Left ventricle myocardium superior (tissue), 1 donor: Measurements from ENCODE around the gene OR4K5. TPM values are rescaled to one million over a fixed set of nuclear protein-coding genes. Genes with fewer than 3 reads are reported as not detected.
"Not testable (repeated sequence)": the region's sequence is repeated elsewhere in the genome, so short reads cannot be mapped to it uniquely, and the experiment has no call there.

ENCODE experiments used
- ATAC-seq: fragments of 200-7000 bp; cut with Tn5 transposase; one replicate; pipeline ENCODE4 v1.9.1; 2020; ENCODE audit warnings: mild to moderate bottlenecking, moderate library complexity
- DNase-seq: peaks from one replicate; pipeline ENCODE4 v3.0.0-alpha.2; 2020
- intact Hi-C: fragments of 100-400 bp; cut with micrococcal nuclease; formaldehyde crosslinking; loops from one replicate; pipeline ENCODE4 v1.11.0; 2022
- long read RNA-seq: library from polyadenylated mRNA; unstranded; transcript quantifications from one replicate; pipeline ENCODE4 v2.0.0, GENCODE V29; 2021
- total RNA-seq: library from RNA; stranded (reverse); fragmentation: NEBNext Ultra II Directional; extraction: Animal tissue kit (Norgen Biotek cat#: 25700); gene quantifications from one replicate; pipeline ENCODE4 v1.2.1, GENCODE V29; 2021
- donor health status: DM: no; HTN: yes; CAD: no; lungs with severe emphysema.

Gene OR4K5, protein sequence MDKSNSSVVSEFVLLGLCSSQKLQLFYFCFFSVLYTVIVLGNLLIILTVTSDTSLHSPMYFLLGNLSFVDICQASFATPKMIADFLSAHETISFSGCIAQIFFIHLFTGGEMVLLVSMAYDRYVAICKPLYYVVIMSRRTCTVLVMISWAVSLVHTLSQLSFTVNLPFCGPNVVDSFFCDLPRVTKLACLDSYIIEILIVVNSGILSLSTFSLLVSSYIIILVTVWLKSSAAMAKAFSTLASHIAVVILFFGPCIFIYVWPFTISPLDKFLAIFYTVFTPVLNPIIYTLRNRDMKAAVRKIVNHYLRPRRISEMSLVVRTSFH
- not detected for total RNA-seq
- long read RNA-seq: 0 reads

DNA sequence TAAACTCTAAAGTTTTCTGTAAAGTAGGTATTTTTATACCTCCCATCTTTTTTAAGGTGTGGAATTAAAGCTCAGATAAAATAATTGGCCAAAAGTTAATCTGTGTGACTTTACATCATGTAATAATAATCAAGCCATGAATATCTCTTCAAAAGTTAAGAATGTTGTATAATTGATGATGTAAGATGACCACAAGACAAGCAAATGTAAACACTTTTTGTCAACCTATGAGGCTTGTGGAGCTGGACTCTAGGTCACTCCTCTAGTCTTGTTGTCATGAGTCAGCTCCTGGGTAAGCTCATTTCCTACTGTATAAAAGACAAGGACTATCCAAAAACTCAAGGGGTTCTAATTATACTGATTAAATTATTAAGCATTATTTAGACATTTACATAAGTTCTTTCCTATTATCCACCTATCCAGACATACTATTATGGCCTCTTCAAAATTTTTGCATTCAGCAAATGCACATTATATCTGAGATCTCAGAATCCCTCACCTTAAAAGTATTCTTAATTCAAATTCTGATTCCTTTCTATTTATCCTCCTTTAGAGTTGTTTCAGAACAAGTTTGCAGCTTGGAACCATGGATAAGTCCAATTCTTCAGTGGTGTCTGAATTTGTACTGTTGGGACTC is at the start of gene OR4K5:
TSS of gene OR4K5 (plus strand) at position 587 of the 637 bp plus-strand sequence. CDS start at position 587, 0 bp downstream.
- intact Hi-C loops: no loop called here
- ATAC-seq: no peak
- no peak for DNase-seq

DNA sequence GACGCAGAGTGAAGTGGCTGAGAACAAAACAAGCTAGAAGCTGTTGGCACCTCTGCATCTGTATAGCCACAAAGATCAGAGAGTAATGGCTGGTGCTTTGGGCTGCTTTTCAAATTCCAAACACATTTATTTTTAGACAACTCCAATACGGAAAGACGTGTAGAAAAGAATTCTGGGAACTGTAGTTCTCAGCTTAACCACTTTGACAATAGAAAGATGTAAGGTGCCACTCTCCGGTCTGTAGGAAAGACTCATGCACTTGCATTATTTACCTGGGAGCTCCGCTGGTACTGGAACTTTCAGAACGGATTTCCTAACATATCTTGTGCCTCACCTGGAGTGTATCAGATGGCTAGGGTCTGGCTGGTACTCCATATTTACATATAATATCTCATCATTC is 47.2 kb upstream of the OR4K5 start:
- no peak for ATAC-seq
- intact Hi-C loops: no loop called here

DNA sequence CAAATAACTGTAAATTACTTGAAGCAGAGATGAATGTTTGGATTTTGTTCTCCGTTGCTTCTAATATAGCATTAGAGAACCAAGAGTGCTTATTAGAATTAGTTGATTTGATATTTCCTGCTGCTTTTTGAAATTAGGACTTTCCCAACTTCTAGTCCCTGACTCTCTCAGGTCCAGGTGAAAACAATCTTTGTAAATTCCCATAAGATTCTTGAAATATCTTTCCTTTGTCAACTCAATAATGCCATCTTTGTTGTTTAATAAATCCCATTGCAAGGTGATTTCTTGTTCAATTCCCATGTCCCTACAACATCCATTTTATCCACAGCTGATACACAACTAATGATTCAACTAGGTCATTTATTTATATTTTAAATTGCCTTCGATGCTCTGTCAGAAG is 45.6 kb upstream of the OR4K5 start, which contains the start of gene OR4K2:
TSS of gene OR4K2 (plus strand) at position 301 of the 400 bp plus-strand sequence. CDS start 1,126 bp downstream, outside the sequence.
- DNase-seq (no peak), ATAC-seq (no peak)
- intact Hi-C loops: no loop called here

More for the DNA sequence above, 47.2 kb upstream of the OR4K5 start:
- no peak for DNase-seq

DNA sequence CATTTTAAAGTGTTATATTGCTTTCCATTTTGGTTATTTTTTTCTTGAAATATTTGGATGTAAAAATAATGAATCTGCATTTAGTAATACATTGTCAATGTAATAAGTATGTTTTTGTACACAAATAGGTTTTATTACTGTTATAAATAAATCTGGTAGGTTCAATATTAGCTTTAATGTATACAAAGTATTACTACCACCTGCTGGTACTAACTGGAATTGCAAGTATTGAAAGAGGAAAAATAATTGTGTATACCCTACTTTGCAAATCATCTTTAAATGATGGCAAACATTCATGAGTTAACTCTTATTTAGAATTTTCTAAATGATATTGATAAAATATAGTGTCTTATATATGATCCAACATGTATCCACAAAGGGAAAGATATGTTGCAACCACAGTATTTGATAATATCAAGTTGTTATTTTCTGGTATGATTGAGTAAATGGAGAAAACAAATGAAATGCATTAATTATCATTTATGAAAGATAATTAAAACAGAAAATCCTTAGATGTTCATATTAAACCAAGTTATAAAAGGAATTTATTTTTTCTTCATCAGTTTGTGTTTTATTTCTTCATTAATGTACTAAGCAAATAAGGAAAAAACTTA is 42.3 kb upstream of the OR4K5 start:
- DNase-seq: no peak
- ATAC-seq: no peak
- intact Hi-C loops: no loop called here

DNA sequence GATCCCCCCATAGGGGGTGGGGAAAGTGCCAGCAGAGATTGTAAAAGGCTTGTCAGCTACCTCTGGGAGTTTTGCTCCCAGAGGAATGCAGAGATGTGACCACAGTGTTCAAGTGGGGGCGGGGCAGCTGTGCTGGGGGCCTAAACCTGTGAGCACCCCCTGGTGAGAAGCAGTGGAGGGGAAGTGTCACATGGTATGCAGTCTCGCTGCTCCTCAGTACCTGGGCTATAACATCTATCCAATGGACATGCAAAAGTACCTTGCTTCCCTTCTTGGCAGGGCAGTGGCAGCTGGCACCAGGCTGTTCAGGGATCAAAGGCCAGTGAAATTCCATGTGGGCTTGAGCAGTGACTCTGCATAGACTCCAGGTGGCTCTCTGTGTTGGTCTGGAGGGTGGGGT is 25.1 kb upstream of the OR4K5 start:
- DNase-seq (no peak), ATAC-seq (no peak)
- intact Hi-C loops: no loop called here

DNA sequence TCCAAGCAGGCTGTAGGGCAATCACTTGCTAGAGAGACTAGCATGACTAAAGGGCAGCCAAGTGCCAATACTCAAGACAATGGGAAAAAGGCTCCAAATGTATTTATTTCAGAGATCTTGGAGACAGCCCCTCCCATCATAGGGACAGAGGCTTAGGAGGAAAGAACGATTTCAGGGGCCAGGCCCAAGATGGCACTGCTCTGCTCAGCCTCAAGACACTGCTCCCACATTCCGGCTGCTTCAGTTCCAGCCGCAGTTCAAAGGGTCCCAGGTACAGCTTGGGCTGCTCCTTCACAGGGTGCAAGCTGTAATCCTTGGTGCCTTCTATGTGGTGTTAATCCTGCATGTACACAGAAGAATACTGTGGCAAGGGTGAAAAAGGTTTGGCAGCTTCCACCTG is 19.4 kb upstream of the OR4K5 start:
- no peak for DNase-seq
- intact Hi-C loops: no loop called here
- ATAC-seq: no peak

DNA sequence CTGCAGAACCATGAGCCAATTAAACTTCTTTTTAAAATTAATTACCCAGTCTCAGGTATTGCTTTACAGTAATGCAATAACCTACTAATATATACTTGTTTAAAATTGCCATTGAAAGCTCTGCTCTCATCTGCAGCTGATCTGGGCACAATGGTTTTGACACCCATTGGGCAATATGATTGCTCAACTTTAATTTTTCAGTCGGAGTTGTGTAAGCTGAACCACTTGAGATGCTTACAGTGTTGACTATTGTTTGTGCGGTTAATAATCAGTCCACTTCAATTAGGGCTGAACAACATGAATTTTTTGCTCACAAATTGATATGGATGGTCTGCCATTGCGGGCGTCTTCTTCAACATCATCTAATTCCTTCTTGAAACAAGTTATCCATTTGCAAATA is 18.0 kb upstream of the OR4K5 start:
- no peak for DNase-seq
- intact Hi-C loops: no loop called here
- ATAC-seq: no peak

DNA sequence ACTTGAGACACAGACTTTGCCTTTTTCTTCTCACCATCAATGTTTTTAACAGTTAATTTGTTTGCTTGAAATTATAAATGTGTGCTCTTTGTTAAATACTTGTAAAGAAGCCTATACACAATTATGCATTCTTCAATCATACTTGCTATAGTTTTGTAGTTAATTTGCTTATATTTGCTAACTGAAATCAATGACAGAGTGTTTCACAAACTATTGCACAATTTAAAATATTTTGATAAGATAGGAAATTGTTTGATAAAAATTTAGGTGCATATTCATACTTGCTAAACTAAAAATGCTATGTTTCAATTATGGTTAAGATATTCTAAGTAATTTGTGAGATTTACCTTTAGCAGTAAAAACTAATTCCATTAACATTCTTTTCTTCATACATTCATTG is 13.7 kb upstream of the OR4K5 start:
- DNase-seq (no peak), ATAC-seq (no peak)
- intact Hi-C loops: no loop called here

DNA sequence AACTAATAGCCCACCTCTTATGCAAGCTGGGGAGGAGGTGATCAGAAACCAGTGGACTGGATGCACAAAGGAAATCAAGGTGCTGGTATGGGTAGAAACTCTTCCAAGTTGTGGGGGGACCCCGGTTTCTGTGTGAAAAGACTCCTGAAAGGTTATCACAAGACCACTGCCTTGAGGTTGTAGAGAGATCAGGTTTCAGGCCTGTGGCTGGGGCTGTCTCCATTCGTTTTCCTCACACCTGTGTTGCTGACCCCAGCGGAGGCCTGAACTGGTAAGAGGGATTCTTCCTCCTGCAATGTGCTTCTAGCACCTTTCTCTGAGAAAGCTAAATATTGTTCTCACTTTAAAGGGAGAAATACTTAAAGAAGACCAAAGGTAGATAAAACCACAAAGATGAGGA is 9.3 kb upstream of the OR4K5 start:
- ATAC-seq: no peak

DNA sequence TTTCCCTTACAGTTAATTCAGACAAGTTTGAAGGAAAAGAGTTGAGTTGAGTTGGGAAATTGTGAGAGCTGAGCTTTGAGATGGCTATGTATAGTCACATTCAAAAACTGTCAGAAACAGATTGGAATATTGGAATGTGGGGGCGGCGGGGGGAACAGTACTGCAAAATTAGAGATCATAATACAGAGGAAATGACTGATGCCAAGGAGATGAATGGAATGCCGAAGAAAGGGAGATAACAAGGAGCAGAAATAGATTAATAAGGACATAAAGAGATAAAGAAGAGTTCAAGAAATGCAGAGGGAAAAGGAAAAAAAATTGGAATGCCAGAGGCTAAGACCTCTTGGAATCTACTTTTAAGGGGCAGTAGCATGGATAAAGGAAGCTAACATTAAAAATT is 3.2 kb upstream of the OR4K5 start:
- ATAC-seq (no peak), DNase-seq (no peak)
- intact Hi-C loops: no loop called here

More for the DNA sequence above, 9.3 kb upstream of the OR4K5 start:
- intact Hi-C loops: no loop called here
- DNase-seq: no peak

DNA sequence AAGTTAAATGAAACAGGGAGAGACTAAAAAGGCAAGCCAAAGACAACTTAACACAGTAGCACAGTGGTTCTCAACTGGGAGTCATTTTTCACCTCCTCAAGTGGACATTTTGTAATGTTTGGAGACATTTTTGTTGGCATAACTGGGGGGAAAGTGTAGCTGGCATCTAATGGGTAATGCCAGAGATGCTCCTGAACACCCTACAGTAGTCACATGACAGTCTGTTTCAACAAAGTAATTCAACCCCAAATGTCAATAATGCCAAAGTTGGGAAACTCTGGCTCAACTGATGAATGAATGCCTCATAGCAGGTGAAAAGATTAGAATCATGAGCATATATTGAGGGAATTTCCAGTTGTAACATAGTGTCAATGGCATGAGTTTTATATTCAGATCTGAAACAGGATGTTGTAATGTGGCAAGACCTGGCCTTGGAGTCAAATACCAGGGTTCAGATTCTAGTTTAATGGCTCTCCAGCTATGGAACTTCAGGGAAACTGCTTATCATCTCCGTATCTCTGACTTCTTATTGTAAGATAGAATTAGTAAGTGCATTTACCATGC is 2.4 kb upstream of the OR4K5 start:
- no peak for ATAC-seq
- no peak for DNase-seq
- intact Hi-C loops: no loop called here

DNA sequence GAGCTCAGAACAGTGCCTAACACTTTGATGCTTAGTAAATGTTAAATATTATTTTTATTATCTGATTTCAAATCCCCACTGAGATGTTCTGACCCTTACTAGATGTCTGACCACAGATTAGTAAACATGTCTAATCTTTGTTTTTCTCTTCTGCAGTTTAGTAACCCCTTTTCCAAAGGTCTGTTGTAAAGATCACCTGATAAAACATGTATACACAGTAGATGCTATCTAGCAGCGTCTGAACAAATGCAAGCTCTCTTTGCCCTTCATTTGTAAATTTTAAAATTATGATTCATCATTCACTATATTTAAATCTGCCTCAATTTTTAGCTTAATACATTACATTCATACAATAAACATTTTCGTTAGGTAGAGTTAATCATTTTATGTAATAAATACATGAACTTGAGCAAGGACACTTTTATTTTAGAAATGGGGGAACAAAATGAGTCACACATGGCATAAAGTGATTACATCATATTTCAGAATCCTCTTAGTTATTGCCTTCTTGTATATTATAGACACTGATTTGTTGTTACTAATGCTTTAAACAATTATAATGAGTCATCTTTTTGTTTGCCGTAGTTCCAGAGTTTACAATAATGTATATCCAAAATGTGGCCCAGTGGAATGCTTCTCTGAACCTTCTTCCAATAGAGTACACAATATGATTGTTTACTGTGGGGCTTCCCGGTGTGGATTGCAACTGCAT is 1.7 kb upstream of the OR4K5 start:
- DNase-seq (no peak), ATAC-seq (no peak)
- intact Hi-C loops: no loop called here

DNA sequence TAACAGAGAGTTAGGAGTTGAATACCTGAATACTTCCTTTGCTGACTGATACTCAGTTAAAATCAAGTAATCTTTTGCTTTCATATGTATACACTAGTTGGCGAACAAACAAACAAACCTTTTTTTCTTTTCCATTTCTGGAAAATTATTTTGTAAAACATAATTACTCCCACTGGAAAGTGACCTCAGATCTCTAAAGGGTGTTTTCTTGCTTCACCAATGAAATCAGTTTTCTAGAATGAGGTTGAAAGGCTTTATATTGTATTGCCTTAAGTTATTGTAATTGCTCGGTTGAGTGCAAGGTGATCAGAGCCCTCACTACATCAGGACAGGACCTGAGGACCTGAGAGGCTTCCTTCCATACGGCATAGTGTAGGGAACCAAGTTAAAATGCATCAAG is 10.2 kb downstream of the OR4K5 start, which contains the start of gene OR4K1:
TSS of gene OR4K1 (plus strand) at position 301 of the 400 bp plus-strand sequence. CDS start 4,750 bp downstream, outside the sequence.
- DNase-seq: no peak
- intact Hi-C loops: no loop called here
- no peak for ATAC-seq

DNA sequence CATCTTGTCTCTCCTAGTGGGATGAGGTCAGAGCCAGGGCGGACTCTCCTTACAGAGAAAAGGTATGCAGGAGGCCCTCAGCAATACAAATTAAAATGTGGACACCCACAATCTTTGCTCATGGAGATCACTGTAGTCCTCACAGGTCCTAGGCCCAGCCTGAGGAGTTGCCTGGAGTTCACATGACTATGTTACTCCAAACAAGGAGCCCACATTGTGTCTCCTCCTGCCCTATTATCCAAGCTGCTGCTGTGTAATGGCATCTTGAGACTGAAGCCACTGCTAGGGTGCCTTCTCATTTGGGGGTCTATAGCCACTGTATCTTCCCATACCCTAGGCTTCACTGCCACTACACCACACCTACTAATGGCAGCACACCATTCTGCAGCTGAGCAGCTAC is 21.3 kb downstream of the OR4K5 start:
- intact Hi-C loops: no loop called here
- ATAC-seq: no peak
- no peak for DNase-seq

DNA sequence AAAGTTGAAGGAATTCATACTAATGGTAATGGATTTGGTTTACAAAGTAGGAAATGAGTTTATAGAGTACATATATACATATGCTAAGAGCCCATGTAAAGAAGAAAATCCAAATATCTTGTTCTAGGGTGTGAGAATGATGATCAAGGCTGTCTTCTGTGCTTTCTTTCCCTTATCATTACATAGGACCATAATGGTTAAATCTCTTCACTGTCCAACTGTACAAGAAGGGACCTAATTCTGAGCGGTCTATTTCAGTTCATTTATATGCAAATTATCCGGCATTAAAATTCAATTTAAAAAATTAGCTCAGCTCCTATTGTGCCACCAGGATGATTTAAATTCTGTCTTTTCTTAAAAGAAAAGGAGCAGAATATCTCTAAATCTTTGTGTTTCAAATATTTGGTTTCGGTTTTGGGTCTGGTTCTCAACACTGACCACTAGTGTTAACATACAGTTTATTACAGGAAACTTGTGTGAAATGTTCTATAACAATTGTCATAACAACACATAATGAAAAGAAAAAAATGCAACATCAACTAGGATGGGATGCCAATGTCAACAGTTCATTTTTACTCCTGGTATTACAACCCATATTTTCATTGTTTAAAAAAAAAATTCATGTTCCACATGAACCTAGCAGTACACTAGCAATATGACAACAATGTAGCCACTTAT is 27.1 kb downstream of the OR4K5 start:
- ATAC-seq (no peak), DNase-seq (no peak)
- intact Hi-C loops: no loop called here

DNA sequence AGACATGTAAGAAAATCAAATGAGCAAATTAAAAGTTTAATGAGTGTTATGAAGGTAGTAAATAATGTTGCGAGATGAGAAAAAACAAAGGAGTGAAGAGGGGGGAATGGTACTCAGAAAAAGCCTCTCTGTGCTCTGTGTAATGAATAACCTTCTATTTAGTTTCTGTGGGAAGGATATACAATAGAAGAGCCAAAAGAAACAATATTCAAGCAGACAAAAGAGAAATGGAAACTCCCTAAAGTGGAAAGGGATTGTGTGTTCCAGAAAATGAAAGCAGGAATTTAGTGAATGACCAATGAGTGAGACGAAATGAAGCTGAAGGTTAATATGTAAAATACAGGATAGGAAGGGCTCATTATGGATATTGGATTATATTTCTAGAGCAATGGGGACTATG is 28.8 kb downstream of the OR4K5 start:
- intact Hi-C loops: no loop called here
- ATAC-seq (no peak), DNase-seq (no peak)

DNA sequence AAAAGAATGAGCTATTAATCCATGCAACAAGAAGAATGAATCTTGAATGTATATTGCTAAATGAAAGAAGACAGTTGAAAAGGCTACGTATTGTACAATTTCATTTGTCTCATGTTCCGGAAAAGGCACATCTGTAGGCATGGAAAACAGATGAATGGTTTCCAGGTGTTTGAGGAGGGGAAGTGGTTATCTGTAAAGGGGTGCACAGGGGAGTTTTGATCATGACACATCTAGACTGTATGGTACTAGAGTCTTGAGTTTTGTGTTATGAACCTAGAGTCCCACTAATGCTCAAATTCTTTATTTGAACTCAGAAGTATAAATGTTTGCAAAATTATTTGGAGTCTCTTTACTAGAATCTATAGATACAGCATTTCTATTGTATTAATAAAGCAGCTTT is 49.3 kb downstream of the OR4K5 start:
- DNase-seq, intact Hi-C loops, ATAC-seq: not testable (repeated sequence)
